ENCODE results near the gene ZFPM1.

The ZFPM1 gene

DNA sequence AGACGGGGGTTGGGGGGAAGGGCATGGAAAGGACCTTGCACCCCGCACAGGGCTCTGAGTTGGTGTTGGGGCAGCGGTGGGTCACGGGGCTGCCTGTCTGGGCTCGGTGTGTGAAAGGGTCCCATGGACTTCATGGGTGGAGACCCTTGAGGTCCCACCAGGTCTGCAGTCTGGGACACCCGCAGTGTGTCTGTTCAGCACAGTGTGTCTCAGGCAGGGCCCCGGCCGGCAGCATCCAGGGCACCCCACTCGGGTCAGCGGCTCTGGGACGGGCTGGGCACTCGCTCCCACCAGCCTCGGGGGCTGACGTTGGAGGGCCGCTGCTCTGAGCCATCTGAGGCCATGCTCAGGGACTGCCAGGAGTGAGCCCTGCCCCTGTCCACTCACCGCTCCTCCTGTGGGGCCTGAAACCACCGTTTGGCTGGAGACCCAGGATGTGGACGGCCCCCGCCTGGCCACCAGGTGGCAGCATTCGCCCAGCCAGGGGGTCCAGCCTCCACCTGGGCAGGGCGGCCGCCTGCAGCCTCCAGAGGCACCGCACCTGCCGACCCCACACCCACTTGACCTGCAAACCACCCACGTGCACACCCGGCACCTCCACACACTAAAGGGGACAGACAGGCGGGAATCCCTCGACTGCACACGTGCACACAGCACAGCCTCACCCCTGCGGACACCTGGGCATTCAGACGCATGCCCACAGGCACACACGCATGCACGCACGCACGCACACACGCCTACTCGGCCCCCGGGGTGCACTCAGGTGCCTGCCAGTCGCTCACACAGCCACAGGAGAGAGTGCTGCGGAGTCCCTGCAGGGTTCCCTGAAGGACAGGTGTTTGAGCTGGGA is 10.1 kb upstream of the ZFPM1 start:
- no peak for DNase-seq (ENCODE audit: low read depth)
- TF ChIP-seq, protein P1, sequence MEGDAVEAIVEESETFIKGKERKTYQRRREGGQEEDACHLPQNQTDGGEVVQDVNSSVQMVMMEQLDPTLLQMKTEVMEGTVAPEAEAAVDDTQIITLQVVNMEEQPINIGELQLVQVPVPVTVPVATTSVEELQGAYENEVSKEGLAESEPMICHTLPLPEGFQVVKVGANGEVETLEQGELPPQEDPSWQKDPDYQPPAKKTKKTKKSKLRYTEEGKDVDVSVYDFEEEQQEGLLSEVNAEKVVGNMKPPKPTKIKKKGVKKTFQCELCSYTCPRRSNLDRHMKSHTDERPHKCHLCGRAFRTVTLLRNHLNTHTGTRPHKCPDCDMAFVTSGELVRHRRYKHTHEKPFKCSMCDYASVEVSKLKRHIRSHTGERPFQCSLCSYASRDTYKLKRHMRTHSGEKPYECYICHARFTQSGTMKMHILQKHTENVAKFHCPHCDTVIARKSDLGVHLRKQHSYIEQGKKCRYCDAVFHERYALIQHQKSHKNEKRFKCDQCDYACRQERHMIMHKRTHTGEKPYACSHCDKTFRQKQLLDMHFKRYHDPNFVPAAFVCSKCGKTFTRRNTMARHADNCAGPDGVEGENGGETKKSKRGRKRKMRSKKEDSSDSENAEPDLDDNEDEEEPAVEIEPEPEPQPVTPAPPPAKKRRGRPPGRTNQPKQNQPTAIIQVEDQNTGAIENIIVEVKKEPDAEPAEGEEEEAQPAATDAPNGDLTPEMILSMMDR (IDR thresholded peaks at IDR 0.05; ENCODE audit: control insufficient read depth, extremely low read depth, insufficient read depth), result peak; percentile 98
- H3K4me3 ChIP-seq (ENCODE audit: low read depth, low read length), result no peak overlapping the region

DNA sequence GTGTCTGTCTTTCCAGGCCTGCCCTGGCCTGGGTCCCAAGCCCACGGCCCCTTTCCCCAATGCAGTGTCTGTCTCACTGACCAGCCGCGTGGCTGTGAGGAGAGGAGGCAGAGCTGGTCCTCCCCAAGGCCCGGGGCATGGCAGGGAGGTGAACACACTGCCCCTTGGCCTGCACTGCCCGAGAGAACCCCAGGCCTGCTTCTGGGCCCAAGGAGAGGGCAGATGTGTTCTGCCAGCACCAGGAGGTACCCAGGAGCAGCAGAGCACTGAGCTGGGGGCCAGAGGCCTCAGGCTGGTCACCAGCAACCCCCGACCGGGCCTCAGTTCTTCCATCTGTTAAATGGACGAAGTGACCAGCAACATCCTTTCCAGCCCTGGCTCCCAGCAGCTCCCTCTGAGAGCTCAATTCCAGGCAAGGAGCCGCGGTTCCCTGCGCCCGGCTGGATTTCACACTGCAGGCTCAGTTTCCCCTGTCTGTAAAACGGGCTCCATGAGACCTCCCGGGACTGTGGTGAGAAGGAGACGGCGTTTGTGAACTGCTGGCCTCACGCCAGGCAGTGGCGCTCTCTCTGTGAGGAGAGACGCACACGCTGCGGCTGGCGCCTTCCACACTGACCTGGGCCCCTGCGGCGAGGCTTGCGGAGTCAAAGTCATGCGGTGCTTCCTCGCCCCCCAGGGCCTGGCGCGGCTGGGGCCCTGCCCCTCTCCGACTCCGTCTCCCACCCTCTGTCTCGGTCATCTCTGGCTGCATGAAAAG is 8.1 kb upstream of the ZFPM1 start:
- no peak for DNase-seq (ENCODE audit: low read depth)

DNA sequence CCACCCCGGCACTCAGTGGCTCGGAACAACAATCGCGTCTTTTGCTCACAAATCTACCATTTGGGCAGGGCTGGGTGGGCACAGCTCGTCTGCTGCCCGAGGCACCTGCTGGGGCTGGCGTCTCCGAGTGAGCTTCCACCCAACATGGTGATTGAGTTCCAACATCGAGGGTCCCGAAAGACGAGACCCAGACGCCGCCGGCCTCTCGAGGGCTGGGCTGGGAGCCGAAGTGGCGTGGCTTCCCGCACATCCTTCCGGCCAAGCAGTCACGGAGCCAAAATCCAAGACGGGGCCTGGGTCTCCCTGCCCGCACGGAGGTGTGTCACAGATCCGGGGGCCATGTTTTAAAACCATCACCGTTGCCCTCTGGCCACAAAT is 7.5 kb upstream of the ZFPM1 start:
- no peak overlapping the region for H3K4me3 ChIP-seq (ENCODE audit: low read depth, low read length)
- TF ChIP-seq, protein P1 (IDR thresholded peaks at IDR 0.05; ENCODE audit: control insufficient read depth, extremely low read depth, insufficient read depth), result no peak
- DNase-seq (ENCODE audit: low read depth), result no peak

More for the DNA sequence above, 8.1 kb upstream of the ZFPM1 start:
- no peak overlapping the region for H3K4me3 ChIP-seq (ENCODE audit: low read depth, low read length)
- TF ChIP-seq, protein P1 (IDR thresholded peaks at IDR 0.05; ENCODE audit: control insufficient read depth, extremely low read depth, insufficient read depth), result no peak

DNA sequence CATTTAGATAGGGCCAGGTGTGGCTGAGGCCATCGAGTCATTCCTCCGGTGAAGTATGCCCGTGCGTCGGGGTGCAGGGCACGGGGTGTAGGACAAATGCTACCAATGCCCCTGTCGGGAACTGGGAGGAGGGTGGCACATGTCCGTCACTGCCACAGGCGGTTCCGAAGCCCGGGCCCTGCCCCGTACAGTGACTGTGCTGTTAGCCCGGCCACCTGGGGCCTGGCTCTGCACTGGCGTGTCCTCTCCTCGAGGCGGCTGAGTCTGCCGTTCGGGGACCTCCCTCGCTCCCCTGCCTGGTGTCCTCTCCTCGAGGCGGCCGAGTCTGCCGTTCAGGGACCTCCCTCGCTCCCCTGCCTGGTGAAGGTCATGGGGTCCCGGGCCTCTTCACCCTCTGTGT is 7.0 kb upstream of the ZFPM1 start:
- H3K4me3 ChIP-seq (ENCODE audit: low read depth, low read length), result no peak overlapping the region
- DNase-seq (ENCODE audit: low read depth), result no peak
- TF ChIP-seq, protein P1 (IDR thresholded peaks at IDR 0.05; ENCODE audit: control insufficient read depth, extremely low read depth, insufficient read depth), result no peak

DNA sequence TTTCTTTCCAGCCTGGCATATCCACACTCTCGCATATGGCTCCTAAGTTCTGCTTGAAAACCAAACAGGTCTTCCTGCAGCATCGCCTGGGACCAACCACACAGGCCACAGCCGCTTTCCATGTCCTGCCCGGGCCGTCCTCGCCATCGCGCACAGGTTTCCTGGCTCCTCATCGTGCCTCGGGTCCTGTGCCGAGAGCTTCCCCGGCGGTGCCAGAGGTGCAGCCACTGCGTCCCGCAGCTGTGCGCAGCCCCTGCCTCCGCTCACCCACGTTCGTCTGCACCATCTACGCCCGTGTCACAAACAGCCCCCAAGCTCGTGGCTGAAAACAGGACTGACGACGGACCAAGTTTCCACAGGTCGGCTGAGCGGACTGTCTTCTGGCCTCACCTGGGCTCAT is 6.3 kb upstream of the ZFPM1 start:
- no peak overlapping the region for H3K4me3 ChIP-seq (ENCODE audit: low read depth, low read length)

DNA sequence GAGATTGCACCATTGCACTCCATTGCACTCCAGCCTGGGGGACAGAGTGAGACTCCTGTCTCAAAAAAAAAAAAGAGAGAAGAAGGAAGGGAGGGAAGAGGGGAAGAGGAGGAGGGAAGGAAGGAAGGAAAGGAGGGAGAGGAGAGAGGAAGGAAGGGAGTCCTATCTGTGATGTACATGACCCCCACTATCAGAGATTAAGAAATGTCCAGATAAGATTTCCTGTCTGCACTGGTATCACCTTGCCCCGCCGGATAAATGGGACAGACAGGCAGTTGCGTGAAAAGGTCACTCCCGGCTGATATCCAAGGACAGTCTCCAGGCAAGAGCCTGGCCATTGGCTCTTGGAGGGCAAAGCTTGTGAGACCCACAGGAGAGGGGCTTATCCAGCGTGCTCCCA is 5.2 kb upstream of the ZFPM1 start:
- TF ChIP-seq, protein P1 (IDR thresholded peaks at IDR 0.05; ENCODE audit: control insufficient read depth, extremely low read depth, insufficient read depth), result no peak
- no peak for DNase-seq (ENCODE audit: low read depth)
- H3K4me3 ChIP-seq (ENCODE audit: low read depth, low read length), result no peak overlapping the region

More for the DNA sequence above, 6.3 kb upstream of the ZFPM1 start:
- no peak for DNase-seq (ENCODE audit: low read depth)
- TF ChIP-seq, protein P1 (IDR thresholded peaks at IDR 0.05; ENCODE audit: control insufficient read depth, extremely low read depth, insufficient read depth), result no peak

Data from LNCaP clone FGC (cell line).